Keratinocyte (primary cell): ENCODE results near the gene TXNL1. TPM values are rescaled to one million over a fixed set of nuclear protein-coding genes. Genes with fewer than 3 reads are reported as not detected.

Experiments used
- DNase-seq: peaks from one replicate; pipeline ENCODE4 v3.0.0-alpha.2; 2011; ENCODE audit warnings: low read depth, missing footprints, low spot score
- FAIRE-seq: peaks from 2 replicates; lab custom pipeline; 2011; peaks lifted over from hg19 to GRCh38; lab: Jason Lieb, UNC
- H2AFZ ChIP-seq: 2 replicates; pipeline ENCODE4 v1.6.0; 2012; ENCODE audit warnings: low read length, control low read depth, inconsistent platforms; ENCODE audit not compliant: control insufficient read depth
- H3K27ac ChIP-seq: 2 replicates; pipeline ENCODE4 v1.5.1; 2011; ENCODE audit warnings: low read length; ENCODE audit not compliant: control insufficient read depth, insufficient read depth
- H3K27me3 ChIP-seq: 3 replicates; pipeline ENCODE4 v1.6.0; 2011; ENCODE audit warnings: low read length; ENCODE audit not compliant: control insufficient read depth, insufficient read depth; ENCODE audit errors: extremely low read depth
- H3K36me3 ChIP-seq, 2 experiments: 2 replicates in 1 of 2; 3 replicates in 1 of 2; pipeline ENCODE4 v1.5.1; 2011; ENCODE audit warnings: low read length in 2 of 2, mild to moderate bottlenecking in 1 of 2; ENCODE audit not compliant: control insufficient read depth in 2 of 2, insufficient read depth in 2 of 2; ENCODE audit errors: extremely low read depth in 1 of 2
- H3K4me1 ChIP-seq: 3 replicates; pipeline ENCODE4 v1.5.1; 2011; ENCODE audit warnings: low read length; ENCODE audit not compliant: control insufficient read depth, insufficient read depth; ENCODE audit errors: extremely low read depth
- H3K4me2 ChIP-seq: 3 replicates; pipeline ENCODE4 v1.6.0; 2011; ENCODE audit warnings: low read depth, low read length; ENCODE audit not compliant: control insufficient read depth, insufficient read depth; ENCODE audit errors: extremely low read depth
- H3K4me3 ChIP-seq, 3 experiments: fragments of 200-600 bp in 1 of 3; sonication (generic) in 1 of 3; 2 replicates in 2 of 3; 3 replicates in 1 of 3; pipeline ENCODE4 v1.5.1; 2011 to 2016; ENCODE audit warnings: low read length in 3 of 3, mild to moderate bottlenecking in 3 of 3, control low read depth in 2 of 3, inconsistent platforms in 1 of 3, low read depth in 1 of 3, mixed read lengths in 1 of 3, mixed run types in 1 of 3, moderate library complexity in 1 of 3; ENCODE audit not compliant: control insufficient read depth in 2 of 3, insufficient read depth in 2 of 3; ENCODE audit errors: extremely low read depth in 1 of 3
- H3K79me2 ChIP-seq: 2 replicates; pipeline ENCODE4 v1.6.0; 2012; ENCODE audit warnings: low read length; ENCODE audit not compliant: control insufficient read depth, insufficient read depth
- H3K9ac ChIP-seq: 3 replicates; pipeline ENCODE4 v1.6.0; 2011; ENCODE audit warnings: low read length; ENCODE audit not compliant: control insufficient read depth, insufficient read depth; ENCODE audit errors: extremely low read depth
- H3K9me1 ChIP-seq: 3 replicates; pipeline ENCODE4 v1.6.0; 2011; ENCODE audit warnings: low read length; ENCODE audit not compliant: control insufficient read depth, insufficient read depth; ENCODE audit errors: extremely low read depth
- H3K9me3 ChIP-seq: 2 replicates; pipeline ENCODE4 v1.5.1; 2012; ENCODE audit warnings: low read depth, low read length; ENCODE audit not compliant: control insufficient read depth
- H4K20me1 ChIP-seq: 3 replicates; pipeline ENCODE4 v1.6.0; 2011; ENCODE audit warnings: low read length; ENCODE audit not compliant: control insufficient read depth, insufficient read depth; ENCODE audit errors: extremely low read depth
- CTCF ChIP-seq, 3 experiments: IDR thresholded peaks in 1 of 3; conservative IDR thresholded peaks in 1 of 3; optimal IDR thresholded peaks in 1 of 3; 2 replicates in 2 of 3; 3 replicates in 1 of 3; pipeline versions ENCODE3 to v1.5.1; 2011; ENCODE audit warnings: low read length in 3 of 3, mild to moderate bottlenecking in 3 of 3, moderate library complexity in 2 of 3, control low read depth in 1 of 3, inconsistent platforms in 1 of 3; ENCODE audit not compliant: insufficient read depth in 2 of 3; ENCODE audit errors: extremely low read depth in 1 of 3
- EZH2 ChIP-seq: IDR thresholded peaks from one replicate; pipeline ENCODE4 v1.6.1; 2012; ENCODE audit warnings: inconsistent platforms, mild to moderate bottlenecking, low read length, moderate library complexity
- dilution Hi-C: fragments of 300-500 bp; cut with MboI; formaldehyde crosslinking; loops from one replicate; pipeline ENCODE4 v1.7.0; 2020; ENCODE audit warnings: low sequenced_read_pairs; ENCODE audit not compliant: extremely low pct_ligation_motif_present
- polyA plus RNA-seq, 5 experiments: library from polyadenylated mRNA; depleted of rRNA in 3 of 5; stranded (reverse) in 3 of 5; stranded (forward) in 1 of 5; unstranded in 1 of 5; fragments of >200 nt; gene quantifications; 1 replicate in 1 of 5; 2 replicates in 3 of 5; 3 replicates in 1 of 5; pipeline versions ENCODE4 v1.2.1 to v1.2.3, GENCODE V29; 2011 to 2012; ENCODE audit warnings: missing spikeins in 2 of 5, low read depth in 1 of 5, low replicate concordance in 1 of 5

The TXNL1 gene
- polyA plus RNA-seq, 1 donor (not counting 4 experiments of a cell fraction or from before 2014, with no cell fraction given): 92.5 TPM

DNA sequence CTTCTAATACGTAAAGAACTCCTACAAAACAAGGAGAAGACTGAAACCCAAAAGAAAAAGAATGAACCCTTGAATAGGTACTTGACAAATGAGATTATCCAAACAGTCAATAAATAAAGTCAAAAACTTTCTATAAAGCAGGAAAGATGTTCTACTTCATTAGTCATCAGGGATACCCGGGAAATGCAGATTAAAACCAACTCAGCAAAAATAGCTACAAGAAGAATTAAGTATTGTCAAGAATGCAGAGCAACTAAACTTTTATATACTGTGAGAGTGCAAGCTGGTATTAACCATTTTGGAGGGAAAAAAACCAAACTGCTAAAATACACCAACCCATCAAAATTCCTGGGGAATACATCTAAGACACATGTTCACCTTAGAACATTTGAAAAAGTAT lies 10.4 kb downstream of the TXNL1 start:
- Histone ChIP-seq H3K4me1 (no peaks in the 10 kb centered on the region), H3K4me2 (no peak overlapping the region), H3K27ac (no peak overlapping the region), H3K27me3 (no peaks in the 10 kb centered on the region), H2AFZ (no peak overlapping the region), H3K79me2 (peaks cover 86% of the 10 kb centered on the region), H3K9me1 (no peaks in the 10 kb centered on the region), H3K9ac (no peak overlapping the region), H3K4me3 (no peak overlapping the region), H3K9me3 (no peaks in the 10 kb centered on the region), H4K20me1 (peaks cover 14% of the 10 kb centered on the region), H3K36me3 (peaks cover 0 to 10% of the 10 kb centered on the region in 2 experiments)
- DNase-seq: no peak
- no peak for TF ChIP-seq CTCF (optimal IDR thresholded peaks at IDR 0.05 in 1 of 3, IDR thresholded peaks at IDR 0.05 in 1 of 3, conservative IDR thresholded peaks at IDR 0.05 in 1 of 3; ENCODE audit: extremely low read depth in 1 of 3, insufficient read depth in 2 of 3, low read length in 3 of 3)
- no peak for TF ChIP-seq EZH2
- FAIRE-seq: no peak
- dilution Hi-C loops: no loop called here

DNA sequence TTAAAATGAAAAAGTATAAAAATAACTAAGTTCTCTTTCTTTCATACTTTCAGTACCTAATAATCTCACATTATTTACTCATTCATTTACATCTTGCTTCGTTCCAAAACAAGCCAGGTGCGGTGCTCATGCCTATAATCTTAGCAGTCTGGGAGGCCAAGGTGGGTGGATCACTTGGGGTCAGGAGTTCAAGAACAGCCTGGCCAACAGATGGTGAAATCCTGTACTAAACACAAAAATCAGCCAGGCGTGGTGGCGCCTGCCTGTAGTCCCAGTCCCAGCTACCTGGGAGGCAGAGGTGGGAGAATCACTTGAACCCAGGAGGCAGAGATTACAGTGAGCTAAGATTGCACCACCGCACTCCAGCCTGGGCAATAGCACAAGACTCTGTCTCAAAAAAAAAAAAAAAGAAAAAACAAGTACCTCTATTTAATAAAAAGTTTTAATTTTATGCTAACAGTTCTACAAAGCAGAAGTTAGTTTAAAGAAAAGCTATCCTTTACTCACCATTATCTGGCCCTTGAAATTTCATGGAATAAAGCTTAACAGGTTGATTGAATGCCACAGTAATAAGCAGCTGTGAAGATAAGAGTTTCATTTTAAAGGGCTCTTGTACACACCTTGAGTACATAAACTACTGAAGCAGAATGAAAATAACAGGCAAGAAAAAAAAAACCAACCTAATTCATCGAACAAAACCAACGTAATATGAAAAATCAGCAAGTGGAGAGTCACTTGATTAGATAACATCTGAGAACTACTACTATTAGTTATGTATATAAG lies 22.5 kb downstream of the TXNL1 start:
- Histone ChIP-seq H3K79me2 (peaks cover 1% of the 10 kb centered on the region), H2AFZ (no peak overlapping the region), H3K27ac (no peak overlapping the region), H3K4me2 (no peak overlapping the region), H3K9ac (no peak overlapping the region), H3K9me3 (no peaks in the 10 kb centered on the region), H3K4me1 (no peaks in the 10 kb centered on the region), H4K20me1 (no peaks in the 10 kb centered on the region), H3K4me3 (no peak overlapping the region), H3K27me3 (no peaks in the 10 kb centered on the region), H3K36me3 (peaks cover 1 to 17% of the 10 kb centered on the region in 2 experiments), H3K9me1 (no peaks in the 10 kb centered on the region)
- no peak for FAIRE-seq
- TF ChIP-seq EZH2: no peak
- no peak for TF ChIP-seq CTCF (optimal IDR thresholded peaks at IDR 0.05 in 1 of 3, IDR thresholded peaks at IDR 0.05 in 1 of 3, conservative IDR thresholded peaks at IDR 0.05 in 1 of 3; ENCODE audit: extremely low read depth in 1 of 3, insufficient read depth in 2 of 3, low read length in 3 of 3)
- DNase-seq: no peak
- dilution Hi-C loops: no loop called here
